DOHH2 (cell line): ENCODE measurements around the gene DCDC1.

Source experiments
- H3F3A ChIP-seq: fragments of 200-600 bp; sonication (generic), shearing (Covaris generic); 2 replicates; pipeline ENCODE4 v1.6.0; 2016; ENCODE audit warnings: antibody characterized with exemption, mild to moderate bottlenecking; ENCODE audit not compliant: control insufficient read depth, insufficient read depth
- H3K27ac ChIP-seq: fragments of 200-600 bp; sonication (generic); 2 replicates; pipeline ENCODE4 v1.5.1; 2014; ENCODE audit warnings: low read depth, mild to moderate bottlenecking, low read length, moderate library complexity
- H3K27me3 ChIP-seq: fragments of 200-600 bp; sonication (generic); 2 replicates; pipeline ENCODE4 v1.6.1; 2014; ENCODE audit warnings: mild to moderate bottlenecking, low read length, mixed read lengths; ENCODE audit not compliant: control insufficient read depth
- H3K36me3 ChIP-seq: fragments of 200-600 bp; sonication (generic); 2 replicates; pipeline ENCODE4 v1.6.1; 2014; ENCODE audit warnings: mild to moderate bottlenecking, low read length, moderate library complexity, mixed read lengths; ENCODE audit not compliant: control insufficient read depth
- H3K4me1 ChIP-seq: fragments of 200-600 bp; sonication (generic); 2 replicates; pipeline ENCODE4 v1.6.1; 2014; ENCODE audit warnings: mild to moderate bottlenecking, low read length, mixed read lengths; ENCODE audit not compliant: control insufficient read depth
- H3K4me2 ChIP-seq: fragments of 200-600 bp; sonication (generic); 2 replicates; pipeline ENCODE4 v1.6.0; 2014; ENCODE audit warnings: mild to moderate bottlenecking, low read length, moderate library complexity
- H3K4me3 ChIP-seq: fragments of 200-600 bp; sonication (generic); 2 replicates; pipeline ENCODE4 v1.5.1; 2014; ENCODE audit warnings: mild to moderate bottlenecking, low read length, mixed read lengths
- H3K79me2 ChIP-seq: fragments of 200-600 bp; sonication (generic); 2 replicates; pipeline ENCODE4 v1.6.1; 2014; ENCODE audit warnings: mild to moderate bottlenecking, low read length, mixed read lengths; ENCODE audit not compliant: control insufficient read depth
- H3K9me2 ChIP-seq: fragments of 200-600 bp; sonication (generic); replicated peaks from 2 replicates; pipeline ENCODE4 v1.6.1; 2014; ENCODE audit warnings: mild to moderate bottlenecking, low read length, mixed read lengths; ENCODE audit not compliant: control insufficient read depth
- H3K9me3 ChIP-seq: fragments of 200-600 bp; sonication (generic); 2 replicates; pipeline ENCODE4 v1.6.1; 2014; ENCODE audit warnings: antibody characterized with exemption, low read length, mixed read lengths; ENCODE audit not compliant: control insufficient read depth, insufficient read depth
- H4K20me1 ChIP-seq: fragments of 200-600 bp; sonication (generic); 2 replicates; pipeline ENCODE4 v1.6.0; 2014; ENCODE audit warnings: low read depth, mild to moderate bottlenecking, antibody characterized with exemption, low read length, moderate library complexity; ENCODE audit not compliant: control insufficient read depth, insufficient read depth
- EZH2phosphoT487 ChIP-seq: fragments of 200-600 bp; sonication (generic); IDR thresholded peaks from 2 replicates; pipeline ENCODE4 v1.6.1; 2017; ENCODE audit warnings: borderline replicate concordance, mild to moderate bottlenecking, antibody characterized with exemption, low read length, moderate library complexity, mixed read lengths
- TF ChIP-seq, protein P1 (sequence below): fragments of 200-600 bp; sonication (generic); IDR thresholded peaks from one replicate; pipeline ENCODE4 v1.5.1; 2014; ENCODE audit warnings: antibody characterized with exemption, mild to moderate bottlenecking, low read depth, low read length; ENCODE audit not compliant: poor library complexity, severe bottlenecking

The DCDC1 gene

DNA sequence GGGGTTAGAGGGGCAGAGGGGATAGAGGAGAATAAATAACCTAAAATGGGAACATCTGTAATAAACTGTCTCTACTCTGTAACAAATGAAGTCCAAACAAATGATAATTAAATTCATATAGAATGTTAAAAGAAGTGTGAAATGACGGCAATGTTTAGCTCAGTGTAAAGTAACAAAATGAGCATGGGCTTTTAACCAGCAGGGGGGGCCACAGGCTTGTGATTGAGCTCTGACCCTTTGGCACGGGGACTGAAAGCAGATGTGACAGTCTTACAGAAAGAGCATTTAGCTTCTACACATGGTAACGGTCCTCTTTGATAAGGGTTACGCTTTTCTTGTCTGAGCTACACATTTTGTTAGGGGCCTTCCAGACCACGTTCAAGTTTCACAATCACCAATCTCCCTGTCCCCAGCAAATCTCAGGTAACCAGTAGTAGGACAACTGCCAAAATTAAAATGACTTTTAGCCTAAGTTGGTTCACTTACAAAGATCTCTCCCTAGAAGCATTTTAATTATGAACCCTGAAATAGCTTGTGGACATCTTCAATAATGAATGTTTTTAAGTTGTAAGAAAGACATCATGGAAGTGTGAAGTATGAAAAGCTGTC, 262.5 kb downstream of the DCDC1 start:
- no peak overlapping the region for H3K27ac ChIP-seq
- no peaks in the 10 kb centered on the region for H4K20me1 ChIP-seq
- H3K4me1 ChIP-seq, result no peaks in the 10 kb centered on the region
- H3K79me2 ChIP-seq, result no peaks in the 10 kb centered on the region
- H3K4me2 ChIP-seq, result no peak overlapping the region
- no peaks in the 10 kb centered on the region for H3K36me3 ChIP-seq
- no peak overlapping the region for H3K4me3 ChIP-seq
- no peaks in the 10 kb centered on the region for H3K9me3 ChIP-seq
- H3F3A ChIP-seq, result no peaks in the 10 kb centered on the region
- H3K27me3 ChIP-seq, result no peaks in the 10 kb centered on the region
- H3K9me2 ChIP-seq, result no peaks in the 10 kb centered on the region
- TF ChIP-seq EZH2phosphoT487, result no peak
- TF ChIP-seq, protein P1, sequence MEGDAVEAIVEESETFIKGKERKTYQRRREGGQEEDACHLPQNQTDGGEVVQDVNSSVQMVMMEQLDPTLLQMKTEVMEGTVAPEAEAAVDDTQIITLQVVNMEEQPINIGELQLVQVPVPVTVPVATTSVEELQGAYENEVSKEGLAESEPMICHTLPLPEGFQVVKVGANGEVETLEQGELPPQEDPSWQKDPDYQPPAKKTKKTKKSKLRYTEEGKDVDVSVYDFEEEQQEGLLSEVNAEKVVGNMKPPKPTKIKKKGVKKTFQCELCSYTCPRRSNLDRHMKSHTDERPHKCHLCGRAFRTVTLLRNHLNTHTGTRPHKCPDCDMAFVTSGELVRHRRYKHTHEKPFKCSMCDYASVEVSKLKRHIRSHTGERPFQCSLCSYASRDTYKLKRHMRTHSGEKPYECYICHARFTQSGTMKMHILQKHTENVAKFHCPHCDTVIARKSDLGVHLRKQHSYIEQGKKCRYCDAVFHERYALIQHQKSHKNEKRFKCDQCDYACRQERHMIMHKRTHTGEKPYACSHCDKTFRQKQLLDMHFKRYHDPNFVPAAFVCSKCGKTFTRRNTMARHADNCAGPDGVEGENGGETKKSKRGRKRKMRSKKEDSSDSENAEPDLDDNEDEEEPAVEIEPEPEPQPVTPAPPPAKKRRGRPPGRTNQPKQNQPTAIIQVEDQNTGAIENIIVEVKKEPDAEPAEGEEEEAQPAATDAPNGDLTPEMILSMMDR, result peak; percentile 61

DNA sequence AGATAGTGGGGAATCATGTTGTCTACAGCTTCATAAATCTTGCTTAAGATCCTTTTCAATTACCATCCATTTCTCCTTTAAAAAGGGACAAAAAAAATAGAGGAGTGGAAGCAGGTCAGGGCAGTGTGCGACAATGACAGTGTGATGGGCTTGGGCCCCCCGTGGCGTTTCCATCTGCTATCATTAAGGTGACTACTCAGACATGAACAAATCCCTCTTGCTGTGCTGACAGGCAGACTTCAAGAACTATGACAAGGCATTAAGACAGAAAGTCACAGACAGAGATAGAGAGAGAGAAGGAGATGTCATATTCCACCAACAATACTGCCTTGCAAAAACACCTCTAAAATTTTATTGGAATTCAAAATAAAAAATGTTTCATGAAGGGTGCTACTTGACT, 263.2 kb downstream of the DCDC1 start:
- Histone ChIP-seq H3K4me2 (no peak overlapping the region), H3K27ac (no peak overlapping the region), H3K27me3 (no peaks in the 10 kb centered on the region), H3K4me3 (no peak overlapping the region), H4K20me1 (no peaks in the 10 kb centered on the region), H3F3A (no peaks in the 10 kb centered on the region), H3K9me3 (no peaks in the 10 kb centered on the region), H3K9me2 (no peaks in the 10 kb centered on the region), H3K36me3 (no peaks in the 10 kb centered on the region), H3K4me1 (no peaks in the 10 kb centered on the region), H3K79me2 (no peaks in the 10 kb centered on the region)
- TF ChIP-seq, protein P1, result no peak
- no peak for TF ChIP-seq EZH2phosphoT487

DNA sequence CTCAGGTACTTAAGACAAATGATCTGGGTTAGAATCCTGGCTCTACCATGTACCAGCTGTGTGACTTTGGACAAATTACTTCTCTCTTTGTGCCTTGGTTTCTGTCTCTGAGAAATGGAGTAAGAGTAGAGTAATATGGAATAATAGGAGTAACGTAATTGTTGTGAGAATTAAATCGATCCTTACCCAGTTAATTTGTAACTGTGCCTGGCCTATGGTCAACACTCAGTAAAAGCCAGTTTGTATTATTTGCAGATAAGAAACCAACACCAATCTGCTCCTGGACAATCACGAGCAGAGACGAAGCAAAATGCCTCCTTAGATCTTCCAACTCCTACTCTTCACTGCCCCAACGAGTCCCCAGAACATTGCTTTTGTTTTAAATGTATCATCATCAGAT, 266.7 kb downstream of the DCDC1 start:
- Histone ChIP-seq H3K4me2 (no peak overlapping the region), H3K4me1 (no peaks in the 10 kb centered on the region), H3K9me2 (no peaks in the 10 kb centered on the region), H3F3A (no peaks in the 10 kb centered on the region), H3K4me3 (no peak overlapping the region), H3K9me3 (no peaks in the 10 kb centered on the region), H3K27me3 (no peaks in the 10 kb centered on the region), H3K36me3 (no peaks in the 10 kb centered on the region), H3K79me2 (no peaks in the 10 kb centered on the region), H4K20me1 (no peaks in the 10 kb centered on the region), H3K27ac (no peak overlapping the region)
- no peak for TF ChIP-seq EZH2phosphoT487

DNA sequence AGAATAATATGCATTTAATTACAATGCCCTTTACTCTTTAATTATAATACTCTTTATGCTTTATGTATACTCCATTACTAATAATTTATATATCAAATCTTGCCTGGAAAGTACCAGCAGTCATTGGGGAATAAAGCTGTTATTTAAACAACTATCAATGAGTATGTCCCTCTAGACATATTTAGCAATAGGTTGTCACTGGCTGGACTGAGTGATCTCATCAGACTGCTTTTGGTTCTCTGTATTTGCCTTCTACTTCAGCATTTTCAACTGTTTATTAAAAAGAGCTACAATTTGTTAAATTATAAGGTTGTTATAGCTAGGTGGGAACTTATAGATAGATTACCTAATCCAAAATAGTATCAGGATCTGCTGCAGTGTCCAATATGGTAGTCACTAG, 267.2 kb downstream of the DCDC1 start:
- Histone ChIP-seq H3K4me1 (no peaks in the 10 kb centered on the region), H3F3A (no peaks in the 10 kb centered on the region), H3K4me2 (no peak overlapping the region), H3K4me3 (no peak overlapping the region), H3K9me3 (no peaks in the 10 kb centered on the region), H3K36me3 (no peaks in the 10 kb centered on the region), H3K27ac (no peak overlapping the region), H3K9me2 (no peaks in the 10 kb centered on the region), H4K20me1 (no peaks in the 10 kb centered on the region), H3K79me2 (no peaks in the 10 kb centered on the region), H3K27me3 (no peaks in the 10 kb centered on the region)
- TF ChIP-seq, protein P1, result no peak
- no peak for TF ChIP-seq EZH2phosphoT487
